Effector CD4-positive, alpha-beta T cell (primary cell): ENCODE data around the gene HES3.

ENCODE experiments used
- DNase-seq: peaks from one replicate; pipeline ENCODE4 v3.0.0-alpha.2; 2020

The HES3 gene

DNA sequence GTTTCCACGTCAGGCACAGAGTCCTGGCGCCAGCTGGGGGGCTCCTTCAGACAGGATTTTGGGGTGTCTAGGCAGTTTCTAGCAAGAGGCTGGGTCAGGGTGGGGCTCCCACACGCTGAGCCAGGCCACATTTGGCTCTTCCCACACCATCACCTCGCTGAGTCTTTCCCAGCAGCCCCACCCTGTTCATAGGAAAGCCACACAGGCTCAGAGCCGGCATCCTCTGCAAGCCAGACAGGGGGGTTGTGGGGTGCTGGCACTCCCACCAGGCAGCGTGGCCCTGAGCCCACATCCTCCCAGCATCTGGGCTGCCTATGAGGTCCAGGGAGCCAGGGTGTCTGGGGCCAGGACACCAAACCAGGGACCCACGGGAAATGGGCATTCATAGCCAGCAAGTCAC is 19.7 kb downstream of the HES3 start:
- no peak for DNase-seq

DNA sequence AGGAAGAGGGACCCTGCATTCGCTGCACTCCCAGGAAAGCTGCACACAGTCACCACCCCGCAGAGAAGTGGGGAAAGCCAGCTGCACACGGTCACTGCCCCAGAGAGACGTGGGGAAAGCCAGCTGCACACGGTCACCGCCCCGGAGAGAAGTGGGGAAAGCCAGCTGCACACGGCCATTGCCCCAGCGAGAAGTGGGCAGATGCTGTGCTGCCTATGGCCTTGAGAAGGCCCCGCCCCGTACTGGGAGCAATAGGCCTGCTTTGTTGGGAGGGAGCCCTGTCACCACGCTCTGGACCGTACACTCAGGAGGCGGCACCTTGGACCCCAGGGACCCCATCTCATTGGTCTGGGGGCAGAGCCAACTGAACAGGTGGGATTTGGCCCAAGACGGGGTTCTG is 21.2 kb downstream of the HES3 start:
- DNase-seq: no peak

DNA sequence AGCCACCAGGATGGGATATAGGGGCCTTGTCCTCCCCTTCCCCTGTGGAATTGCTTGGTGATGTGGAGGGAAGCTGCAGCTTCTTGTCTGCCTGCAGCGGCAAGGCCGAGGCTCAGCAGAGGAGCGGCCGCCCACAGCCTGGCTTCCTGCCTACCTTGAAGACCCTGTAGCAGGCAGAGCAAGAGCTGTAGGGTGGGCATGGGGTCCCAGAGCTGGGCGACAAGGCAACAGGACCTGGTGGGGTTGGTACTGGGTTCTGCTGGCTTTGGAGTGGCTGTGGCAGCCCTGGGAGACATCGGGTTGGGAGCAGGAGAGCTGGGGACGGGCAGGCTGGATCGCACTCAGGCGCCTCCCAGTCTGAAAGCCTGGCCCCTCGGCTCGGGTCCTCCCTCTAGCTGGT is 22.7 kb downstream of the HES3 start:
- no peak for DNase-seq

DNA sequence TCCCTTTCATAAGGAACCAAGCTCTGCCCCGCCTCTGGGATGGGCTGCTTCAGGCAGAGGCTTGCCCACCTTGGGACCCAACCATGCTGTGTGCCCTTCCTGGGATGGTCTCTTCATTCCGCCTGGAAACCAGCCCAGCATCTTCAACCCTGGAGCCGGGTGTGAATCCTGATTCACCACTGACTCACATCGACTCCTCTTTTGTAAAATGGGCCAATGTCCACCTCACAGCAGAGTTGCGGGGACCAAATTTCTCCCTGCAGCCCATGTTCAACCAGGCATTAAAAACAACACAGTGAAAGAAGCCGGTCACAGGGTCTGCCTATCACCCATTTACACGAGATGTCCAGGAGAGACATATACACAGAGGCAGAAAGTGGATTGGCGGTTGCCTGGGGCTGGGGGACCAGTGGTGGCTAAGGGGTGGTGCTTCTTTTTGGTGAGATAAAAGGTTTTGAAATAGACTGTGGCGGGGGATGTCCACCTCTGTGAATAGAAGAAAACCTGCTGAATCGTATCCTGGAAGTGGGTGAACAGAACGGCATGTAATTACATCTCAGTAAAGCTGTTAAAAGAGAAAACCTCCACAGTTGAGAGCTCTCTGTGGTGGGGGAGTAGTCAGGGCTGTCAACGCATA is 23.8 kb downstream of the HES3 start:
- no peak for DNase-seq

DNA sequence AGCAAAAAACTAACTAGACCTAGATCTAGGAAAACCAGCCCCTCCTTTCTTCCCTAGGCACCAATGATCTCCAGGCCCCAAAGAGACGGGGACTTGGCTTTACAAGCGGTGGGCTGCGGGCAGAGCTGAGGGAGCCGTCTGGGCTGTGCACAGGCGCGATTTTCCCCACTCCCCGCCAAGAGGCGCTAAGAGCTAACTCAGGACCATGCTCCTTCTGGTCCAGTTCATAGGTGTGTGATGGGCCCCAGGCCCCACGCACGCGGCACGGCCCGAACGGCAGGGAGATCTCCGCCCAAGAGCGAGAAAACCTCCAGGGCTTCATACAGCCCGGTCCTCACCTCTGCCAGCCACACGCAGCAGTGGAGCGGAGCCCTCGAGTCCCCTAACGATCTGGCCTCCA is 24.4 kb downstream of the HES3 start:
- DNase-seq: no peak

DNA sequence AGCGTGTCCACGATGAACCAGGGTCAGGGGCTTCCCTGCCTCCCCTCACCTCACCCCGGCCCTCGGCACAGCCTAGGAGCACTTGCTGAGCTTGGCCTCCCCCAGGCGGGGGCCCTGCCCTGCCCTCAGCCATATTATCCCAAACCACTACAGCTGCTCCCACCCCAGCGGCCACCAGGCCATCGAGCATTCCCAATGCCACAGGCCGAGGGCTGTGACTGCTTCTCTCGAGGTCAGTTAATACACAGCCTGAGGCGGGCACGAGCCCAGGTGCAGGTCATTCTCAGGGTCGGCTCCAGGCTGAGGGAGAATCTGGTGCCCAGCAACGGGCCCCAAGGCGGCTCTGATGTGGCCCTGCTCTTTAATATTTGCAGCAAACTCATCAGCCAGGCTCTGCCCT is 25.3 kb downstream of the HES3 start:
- no peak for DNase-seq

DNA sequence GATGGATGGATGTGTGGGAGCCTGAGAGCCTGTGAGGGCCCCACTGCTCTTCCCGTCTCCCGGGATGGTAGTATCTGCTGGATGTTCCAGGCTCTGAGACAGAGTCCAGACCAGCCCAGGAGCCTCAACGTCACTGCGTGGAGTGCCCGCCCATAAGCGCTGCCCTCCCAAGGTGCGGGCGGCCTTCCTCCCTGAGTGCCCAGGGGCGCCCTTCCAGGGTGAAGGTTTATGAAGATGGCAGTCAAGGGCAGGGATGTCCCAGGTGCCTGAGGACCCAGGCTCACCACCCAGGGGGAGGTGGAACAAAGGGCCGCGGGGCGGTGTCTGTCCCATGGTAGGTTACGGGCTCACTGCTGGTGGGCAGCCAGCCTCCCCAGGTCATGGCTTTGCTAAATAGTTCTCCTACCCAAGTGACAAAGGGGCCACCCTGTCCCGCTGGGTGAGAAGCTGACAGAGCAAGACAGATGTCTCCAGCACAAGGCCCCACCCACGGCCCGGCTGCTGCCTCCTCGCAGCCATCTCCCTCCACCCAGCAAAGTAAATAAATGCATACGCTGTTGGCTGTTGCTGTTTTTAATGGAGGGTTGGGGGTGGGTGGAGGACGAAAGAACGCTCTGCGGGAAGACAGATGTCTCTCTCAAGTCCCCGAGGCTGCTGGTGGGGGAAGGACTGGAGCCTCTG is 25.9 kb downstream of the HES3 start:
- no peak for DNase-seq

DNA sequence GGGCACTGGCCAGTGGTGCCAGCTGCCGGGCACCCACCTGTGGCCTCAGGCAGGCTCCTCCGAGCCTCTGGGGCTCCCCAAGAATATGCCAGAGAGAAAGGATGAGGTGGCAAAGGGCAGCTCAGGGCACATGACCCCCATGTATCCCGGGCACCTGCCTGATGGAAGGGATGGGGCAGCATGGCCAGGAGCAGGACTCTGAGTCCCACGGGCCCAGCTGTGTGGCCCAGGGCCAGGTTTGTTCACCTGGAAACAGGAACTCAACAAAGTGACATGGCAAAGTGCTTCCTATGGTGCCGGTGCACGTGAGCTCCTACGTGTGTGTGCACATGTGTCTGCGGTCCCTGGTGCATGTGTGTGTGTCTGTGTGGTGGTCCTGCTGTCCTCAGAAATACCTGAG is 26.4 kb downstream of the HES3 start:
- no peak for DNase-seq

DNA sequence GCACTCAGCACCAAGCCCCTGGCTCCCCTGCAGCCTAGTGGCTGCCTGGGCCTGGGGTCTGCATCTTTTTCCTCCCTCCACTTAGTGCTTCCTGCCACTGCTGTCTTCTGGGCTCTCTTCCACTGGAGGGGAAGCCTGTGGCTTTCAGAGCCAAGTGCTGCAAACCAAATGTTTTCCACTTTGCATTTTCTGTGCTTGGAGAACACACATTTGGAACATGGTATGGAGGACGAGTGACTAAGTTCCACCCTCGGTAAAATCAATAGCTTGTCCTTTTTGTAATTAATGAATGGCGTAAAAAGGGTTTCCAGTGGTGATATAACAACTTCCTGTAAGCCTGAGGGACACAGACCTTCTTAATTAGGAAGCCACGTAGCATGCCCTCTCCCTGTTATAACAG is 27.0 kb downstream of the HES3 start:
- DNase-seq: no peak

DNA sequence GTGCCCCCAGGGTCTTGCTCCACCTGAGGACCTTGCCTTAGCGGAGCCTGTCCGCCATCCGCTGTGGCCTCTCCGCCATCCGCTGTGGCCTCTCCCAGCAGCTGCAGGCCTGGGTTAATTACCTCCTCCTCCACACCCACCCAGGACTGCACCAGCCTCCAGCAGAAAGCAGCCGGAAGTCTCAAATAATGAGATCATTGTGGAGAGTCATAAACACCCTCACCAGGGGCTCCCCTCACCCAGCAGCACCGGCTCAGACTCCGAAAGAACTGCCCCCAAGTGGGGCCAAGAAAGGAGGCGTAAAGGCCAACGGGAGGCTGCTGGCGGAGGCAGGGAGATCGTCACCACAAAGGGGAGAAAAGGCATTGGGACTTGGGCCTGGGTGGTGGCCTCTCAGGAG is 27.6 kb downstream of the HES3 start:
- DNase-seq: no peak

DNA sequence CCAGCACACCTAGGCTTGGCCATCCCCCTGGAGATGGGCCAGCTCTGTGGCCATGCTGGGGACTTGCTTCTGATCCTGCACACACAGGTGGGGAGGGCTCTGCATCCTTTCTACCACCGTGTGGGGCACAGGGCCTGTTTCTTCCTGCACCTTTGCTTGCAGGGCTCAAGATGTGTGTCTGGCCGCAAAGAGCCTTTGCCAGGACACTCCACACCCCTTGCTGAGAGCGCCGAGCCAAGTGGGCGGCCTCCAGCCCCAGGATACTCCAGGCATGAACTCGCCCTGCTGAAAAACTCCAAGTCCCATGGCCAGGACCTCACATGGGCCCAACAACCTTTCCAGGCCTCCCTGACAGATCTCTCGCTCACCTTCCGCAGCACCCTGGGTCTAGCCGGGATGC is 28.5 kb downstream of the HES3 start:
- DNase-seq: no peak

DNA sequence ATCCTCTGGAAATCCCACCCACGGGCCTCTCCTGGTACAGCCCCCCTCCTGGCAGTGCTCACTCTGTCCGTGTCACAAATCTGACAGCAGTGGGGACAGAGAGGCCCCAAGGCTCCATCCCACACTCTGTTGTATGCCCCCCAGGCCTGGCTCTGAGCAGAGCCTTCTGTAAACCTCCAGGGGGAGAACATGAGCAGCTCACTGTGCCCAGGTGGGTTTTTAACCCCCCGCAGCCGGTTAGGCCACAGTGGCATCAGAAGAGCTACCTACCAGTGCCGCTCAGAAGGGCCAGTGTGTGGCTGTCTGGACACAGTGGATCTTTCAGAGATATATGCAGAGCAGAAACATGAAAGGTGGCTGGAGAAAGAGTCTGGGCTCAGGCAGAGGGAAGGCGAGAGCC is 28.9 kb downstream of the HES3 start:
- no peak for DNase-seq

DNA sequence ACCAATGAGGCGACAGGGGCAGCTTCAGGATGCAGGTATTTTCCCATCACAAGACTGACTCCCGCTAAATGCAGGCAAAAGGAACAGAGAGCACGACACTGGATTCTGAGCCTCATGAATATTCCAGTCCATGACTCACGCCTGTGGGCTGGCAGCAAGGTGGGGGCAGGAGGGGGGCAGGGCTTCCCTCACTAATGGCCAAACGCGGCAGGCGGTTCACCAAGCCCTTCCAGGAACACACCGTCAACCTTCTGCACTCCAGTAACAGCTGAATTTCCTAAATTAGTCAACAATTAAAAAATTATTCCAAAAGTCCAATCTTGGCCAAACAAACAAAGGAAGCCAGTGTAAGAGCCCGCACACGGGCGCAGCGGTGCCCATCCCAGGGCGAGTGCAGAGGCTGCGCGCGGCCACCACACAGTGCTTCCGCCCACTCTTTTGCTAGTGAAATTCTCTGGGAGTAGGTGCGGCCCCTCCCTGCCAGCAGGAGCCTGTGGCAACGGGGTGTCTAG is 29.5 kb downstream of the HES3 start:
- no peak for DNase-seq

DNA sequence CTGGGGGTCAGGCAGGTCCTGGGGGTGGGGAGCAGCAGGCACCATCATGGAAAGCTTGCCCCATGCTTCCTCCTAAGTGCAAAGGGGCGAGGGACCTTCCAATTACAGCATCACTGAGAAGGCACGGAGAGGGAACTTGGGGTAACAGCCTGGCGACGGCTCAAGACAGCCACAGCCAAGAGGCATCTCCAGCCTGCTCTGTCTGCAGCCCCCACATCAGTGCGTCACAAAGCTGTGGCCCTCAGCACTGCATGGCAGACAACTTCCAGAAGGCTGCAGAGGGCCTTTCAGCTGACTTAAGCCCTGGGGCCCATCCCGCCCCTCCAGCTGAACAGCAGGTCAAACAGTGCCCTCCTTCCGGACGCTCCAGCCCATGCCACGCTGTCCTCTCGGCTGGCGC is 30.1 kb downstream of the HES3 start:
- DNase-seq: no peak

DNA sequence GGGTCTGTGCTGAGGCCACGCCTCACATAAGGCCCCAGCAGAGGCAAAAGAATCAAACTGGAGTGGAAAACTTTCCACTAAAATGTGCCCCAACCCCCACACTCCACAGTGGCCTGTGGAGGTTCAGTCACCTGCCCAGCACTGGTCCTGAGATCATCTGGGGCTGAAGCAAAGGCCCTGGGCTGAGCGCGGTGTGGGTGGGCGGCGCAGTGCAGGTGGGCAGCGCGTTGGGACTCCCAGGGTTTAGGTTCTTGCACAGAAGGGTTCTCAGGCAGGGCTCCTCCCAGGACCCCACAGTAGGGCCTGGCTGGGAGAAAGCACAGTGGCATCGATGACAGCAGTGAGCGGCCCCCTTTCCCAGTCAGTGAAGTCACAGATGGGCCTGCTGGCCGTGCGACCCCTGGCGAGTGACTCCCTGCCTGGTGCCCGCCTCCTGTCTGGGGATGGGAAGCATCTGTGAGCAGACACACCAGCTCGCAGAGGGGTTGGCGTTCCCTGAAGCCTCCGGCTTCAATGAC is 30.7 kb downstream of the HES3 start:
- DNase-seq: no peak

DNA sequence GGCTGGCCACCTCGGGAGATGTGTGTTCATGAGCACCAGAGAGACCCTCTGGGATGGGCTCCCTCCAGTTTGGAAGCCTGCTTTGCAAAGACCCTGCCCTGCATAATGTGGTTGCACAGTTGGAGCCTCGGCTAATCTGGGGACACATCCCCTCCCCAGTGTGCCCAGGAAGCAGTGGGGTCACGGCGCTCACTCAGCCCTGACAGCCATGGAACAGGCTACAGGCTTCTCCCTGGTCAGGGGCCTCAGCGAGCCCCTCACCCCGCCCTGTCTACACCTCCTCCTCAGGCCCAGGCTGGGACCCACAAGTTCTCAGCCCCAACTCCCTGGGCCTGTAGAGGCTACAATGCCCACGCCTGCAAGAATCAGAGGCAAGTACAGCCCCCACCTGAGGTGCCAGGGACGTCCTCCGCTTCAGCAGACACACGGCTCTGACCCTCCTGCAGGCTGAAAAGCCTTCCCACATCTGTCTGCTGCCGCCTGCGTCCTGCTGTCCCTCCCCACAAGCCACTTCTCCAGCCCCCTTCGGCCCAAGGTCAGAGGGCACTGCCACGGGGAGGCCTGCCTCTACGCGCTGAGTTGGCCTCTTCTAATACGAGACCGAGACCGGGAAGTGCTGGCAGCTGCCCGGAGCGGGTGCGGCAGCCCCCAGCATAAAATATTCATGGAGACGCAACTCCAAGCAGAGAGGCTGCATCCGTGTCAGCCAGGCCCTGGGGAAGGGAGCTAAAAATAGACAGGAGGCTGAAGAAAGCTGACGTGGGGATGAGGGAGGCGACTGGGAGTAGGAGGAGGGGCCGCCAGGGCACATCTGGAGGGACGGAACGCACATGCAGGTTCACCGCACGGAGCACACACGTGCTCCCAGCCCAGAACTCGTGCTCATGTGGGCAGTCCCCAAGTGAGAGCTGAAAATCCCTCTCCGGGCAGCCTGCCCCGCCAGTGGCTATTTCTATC is 32.1 kb downstream of the HES3 start:
- DNase-seq: no peak

DNA sequence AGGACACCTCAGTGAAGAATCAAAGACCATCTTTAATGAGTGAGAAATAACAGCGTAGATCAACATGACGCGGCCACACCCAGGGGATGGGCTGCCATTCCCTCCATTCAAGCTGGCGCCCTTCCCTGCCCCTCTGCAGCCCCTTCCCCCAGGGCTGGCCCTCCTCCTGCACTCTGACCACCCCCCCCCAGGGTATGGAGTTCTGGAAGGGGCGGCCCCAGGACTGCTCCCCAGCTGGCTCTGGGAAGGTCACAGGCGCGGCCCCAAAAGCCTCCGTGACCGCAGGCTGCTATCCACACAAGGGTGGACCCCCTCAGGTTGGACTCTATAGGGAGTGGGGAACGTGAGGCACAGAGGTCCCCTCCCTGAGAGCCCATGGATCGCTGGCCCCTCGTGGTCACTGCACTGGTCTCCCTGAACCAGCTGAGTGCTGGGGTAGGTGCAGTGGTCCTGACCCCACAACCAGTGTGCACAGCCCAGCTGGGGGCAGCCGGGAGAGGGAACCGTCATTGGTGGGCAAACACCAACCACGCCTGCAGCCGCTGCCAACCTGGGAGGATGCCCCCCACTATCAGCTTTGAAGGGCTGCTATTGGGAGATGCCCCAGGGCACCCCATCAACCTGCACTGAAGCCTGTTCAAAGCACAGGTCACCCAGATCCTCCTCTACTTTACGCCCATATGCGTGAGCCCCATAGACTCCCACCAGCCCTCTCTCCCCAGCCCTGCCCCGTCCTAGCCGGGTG is 33.0 kb downstream of the HES3 start:
- DNase-seq: no peak

DNA sequence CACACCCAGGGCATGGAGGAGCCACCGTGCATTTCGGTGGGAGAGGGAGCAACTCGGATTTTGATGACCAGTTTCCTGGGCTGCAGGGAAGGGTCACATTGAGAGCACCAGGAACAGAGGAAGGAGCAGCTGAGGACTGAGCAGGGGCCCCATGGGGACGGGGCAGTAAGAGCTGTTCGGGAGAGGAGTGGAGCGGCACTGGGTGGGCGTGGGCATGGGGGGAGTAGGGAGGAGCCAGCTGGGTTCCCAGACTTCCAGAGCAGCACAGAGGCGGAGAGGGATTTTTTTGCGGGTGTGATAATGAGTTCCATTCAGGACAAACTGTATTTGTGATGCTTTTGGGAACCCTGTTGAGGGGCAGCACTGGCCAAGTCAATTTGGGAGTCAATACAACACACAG is 34.3 kb downstream of the HES3 start:
- DNase-seq: no peak

DNA sequence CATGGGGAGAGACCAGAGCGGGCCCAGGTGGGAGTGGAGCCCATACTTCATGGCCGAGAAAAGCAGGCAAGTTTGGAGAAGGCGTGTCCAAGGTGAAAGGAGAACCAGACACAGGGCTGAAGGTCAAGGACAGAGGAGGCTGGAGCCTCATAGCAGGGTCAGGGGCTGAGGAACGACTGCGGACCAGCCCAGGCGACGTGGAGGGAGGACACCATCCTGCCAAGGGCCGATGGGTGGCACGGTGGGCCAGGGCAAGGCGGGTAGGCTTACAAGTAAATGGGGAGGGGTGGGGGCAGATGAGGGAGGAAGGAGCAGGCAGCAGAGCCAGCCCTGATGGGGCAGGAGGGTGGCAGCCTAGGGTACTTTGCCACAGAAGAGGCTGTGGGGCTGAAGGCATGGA is 35.1 kb downstream of the HES3 start:
- no peak for DNase-seq

DNA sequence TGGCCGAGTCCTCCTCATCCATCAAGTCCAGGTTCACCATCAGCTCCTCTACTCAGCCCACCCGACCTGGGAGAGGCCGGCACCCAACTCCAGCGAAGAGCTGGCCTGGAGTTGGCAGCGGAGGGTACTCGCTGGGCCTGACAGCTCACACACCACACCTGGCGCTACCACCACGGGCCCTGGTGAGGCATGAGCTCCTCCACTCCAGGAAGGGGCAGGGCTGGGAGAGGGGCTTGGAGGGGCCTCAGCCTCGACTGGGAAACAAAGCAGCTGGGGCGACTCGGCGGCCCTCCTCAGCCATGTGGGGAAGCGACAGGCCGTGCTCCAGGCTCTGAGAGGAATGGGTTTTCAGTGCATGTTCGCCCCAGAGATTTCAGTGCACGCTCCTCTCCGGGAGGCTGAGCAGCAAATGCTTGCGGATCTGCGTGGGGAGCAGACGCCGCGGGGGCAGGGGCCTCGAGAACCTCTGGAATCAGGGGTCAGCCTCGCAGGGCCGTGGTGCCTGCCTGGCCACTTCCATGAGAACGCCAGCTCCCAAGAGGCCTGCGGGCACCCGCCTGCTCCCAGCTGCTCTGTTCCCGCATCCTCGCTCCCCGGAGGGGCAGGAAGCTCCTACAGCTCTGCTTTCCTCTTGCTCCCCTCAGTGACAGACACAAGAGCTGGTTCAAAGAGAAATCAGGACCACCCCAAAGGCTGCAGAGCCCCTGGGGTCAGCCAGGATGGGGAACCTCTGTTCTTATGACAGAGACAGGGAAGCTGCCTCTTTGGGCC is 35.8 kb downstream of the HES3 start:
- DNase-seq: no peak

DNA sequence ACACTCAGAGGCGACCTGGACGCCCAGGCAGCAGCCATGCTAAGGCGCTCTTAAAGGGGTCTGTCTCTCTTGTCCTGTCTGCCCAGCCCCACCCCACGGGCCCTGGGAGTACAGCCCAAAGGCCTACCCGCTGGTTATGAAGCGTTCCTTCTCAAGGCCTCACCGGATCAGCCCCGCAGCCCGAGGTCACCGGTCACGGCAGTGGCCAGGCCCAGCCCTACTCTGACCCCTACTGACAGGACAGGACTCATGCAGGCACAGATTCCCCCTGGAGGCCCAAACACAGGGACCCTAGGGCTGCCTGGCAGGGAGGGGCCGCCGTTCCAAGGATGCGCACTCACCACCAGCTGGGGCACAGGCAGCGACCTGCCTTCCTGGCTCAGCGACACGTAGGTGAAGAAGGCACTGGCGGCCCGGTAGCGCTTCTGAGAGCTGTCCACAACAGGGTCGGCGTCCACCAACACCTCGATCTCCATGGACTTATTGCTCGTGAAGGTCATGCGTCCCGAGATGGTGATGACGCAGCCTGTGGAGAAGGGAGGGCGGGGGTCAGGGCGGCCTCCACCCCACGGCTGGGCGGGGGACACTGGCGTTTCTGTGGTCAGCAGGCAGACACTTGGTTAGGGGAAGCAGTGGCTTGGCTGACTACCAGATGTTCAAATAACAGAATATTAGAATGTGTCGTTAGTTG is 36.9 kb downstream of the HES3 start:
- no peak for DNase-seq
